ENCODE measurements around the gene EPG5. TPM values are rescaled to one million over a fixed set of nuclear protein-coding genes. Genes with fewer than 3 reads are reported as not detected.

EPG5 gene, protein sequence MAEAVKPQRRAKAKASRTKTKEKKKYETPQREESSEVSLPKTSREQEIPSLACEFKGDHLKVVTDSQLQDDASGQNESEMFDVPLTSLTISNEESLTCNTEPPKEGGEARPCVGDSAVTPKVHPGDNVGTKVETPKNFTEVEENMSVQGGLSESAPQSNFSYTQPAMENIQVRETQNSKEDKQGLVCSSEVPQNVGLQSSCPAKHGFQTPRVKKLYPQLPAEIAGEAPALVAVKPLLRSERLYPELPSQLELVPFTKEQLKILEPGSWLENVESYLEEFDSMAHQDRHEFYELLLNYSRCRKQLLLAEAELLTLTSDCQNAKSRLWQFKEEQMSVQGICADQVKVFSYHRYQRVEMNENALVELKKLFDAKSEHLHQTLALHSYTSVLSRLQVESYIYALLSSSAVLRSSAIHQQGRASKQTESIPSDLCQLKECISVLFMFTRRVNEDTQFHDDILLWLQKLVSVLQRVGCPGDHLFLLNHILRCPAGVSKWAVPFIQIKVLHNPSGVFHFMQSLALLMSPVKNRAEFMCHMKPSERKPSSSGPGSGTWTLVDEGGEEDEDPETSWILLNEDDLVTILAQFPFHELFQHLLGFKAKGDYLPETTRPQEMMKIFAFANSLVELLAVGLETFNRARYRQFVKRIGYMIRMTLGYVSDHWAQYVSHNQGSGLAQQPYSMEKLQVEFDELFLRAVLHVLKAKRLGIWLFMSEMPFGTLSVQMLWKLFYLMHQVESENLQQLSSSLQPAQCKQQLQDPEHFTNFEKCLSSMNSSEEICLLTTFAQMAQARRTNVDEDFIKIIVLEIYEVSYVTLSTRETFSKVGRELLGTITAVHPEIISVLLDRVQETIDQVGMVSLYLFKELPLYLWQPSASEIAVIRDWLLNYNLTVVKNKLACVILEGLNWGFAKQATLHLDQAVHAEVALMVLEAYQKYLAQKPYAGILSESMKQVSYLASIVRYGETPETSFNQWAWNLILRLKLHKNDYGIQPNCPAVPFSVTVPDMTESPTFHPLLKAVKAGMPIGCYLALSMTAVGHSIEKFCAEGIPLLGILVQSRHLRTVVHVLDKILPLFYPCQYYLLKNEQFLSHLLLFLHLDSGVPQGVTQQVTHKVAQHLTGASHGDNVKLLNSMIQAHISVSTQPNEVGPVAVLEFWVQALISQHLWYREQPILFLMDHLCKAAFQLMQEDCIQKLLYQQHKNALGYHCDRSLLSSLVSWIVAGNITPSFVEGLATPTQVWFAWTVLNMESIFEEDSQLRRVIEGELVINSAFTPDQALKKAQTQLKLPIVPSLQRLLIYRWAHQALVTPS (N-terminal part only)
- polyA plus RNA-seq (2011; rRNA removed) (10.7 and 12.7 TPM in 2 replicates), polyA plus RNA-seq (2017; fragmentation: RNase III; extraction: RNeasy Plus Mini Kit Qiagen cat#74134 plus additional on column Dnase treatment) (3.6 to 3.8 TPM (median 3.7 TPM) in 3 replicates), polyA minus RNA-seq (2011; rRNA and poly(A)+ RNA removed) (38.5 and 48.5 TPM in 2 replicates)
- polyA plus RNA-seq (2012; cell fraction: cytosol; rRNA removed), result 2.3 and 3.4 TPM in 2 replicates
- polyA plus RNA-seq (2012; cell fraction: nucleus; rRNA removed), result 6.0 and 8.2 TPM in 2 replicates

GRCh38 chr18:45967007-45967706 lies at the start of gene EPG5:
TSS of gene EPG5 (minus strand) at chr18:45967329. CDS start at chr18:45967239, 90 bp downstream.
- Histone ChIP-seq H3K4me3 (peak within 1 kb of the TSS; percentile 83), H3K9me3 (no peaks in the 10 kb centered on the region), H3K27ac (peak within 1 kb of the TSS; percentile 66 to 90), H3K4me1 (no peaks in the 10 kb centered on the region), H3K4me2 (peak within 1 kb of the TSS; percentile 94)
- CTCF ChIA-PET, result no interaction called here
- 0% methylated on average over 30 of the region's 50 CpGs for WGBS (ENCODE audit: missing lambda C conversion rate)
- TF ChIP-seq HOXB13 (CRISPR knock-in tag; IDR thresholded peaks at IDR 0.05; ENCODE audit: low read depth) (no peak), NR3C1 (IDR thresholded peaks at IDR 0.05) (no peak), HOXB5 (CRISPR knock-in tag; IDR thresholded peaks at IDR 0.05) (no peak), FOXS1 (CRISPR knock-in tag; IDR thresholded peaks at IDR 0.05) (no peak), POLR2A (IDR thresholded peaks at IDR 0.05; ENCODE audit: low read length) (peak; percentile 48), BHLHE40 (IDR thresholded peaks at IDR 0.05; ENCODE audit: low read depth, low read length) (no peak), JUN (IDR thresholded peaks at IDR 0.05) (peak in 1 of 2 experiments; percentile 45; a peak in 1 of 5 replicates), KDM5A (IDR thresholded peaks at IDR 0.05) (peak; percentile 79; the same call in 1 of the 2 replicates), TFCP2L1 (CRISPR knock-in tag; IDR thresholded peaks at IDR 0.05) (no peak), USF2 (IDR thresholded peaks at IDR 0.05) (peak; percentile 76), PHF8 (IDR thresholded peaks at IDR 0.05; ENCODE audit: borderline replicate concordance, low read depth) (peak; percentile 27; the same call in 1 of the 2 replicates), BCL3 (IDR thresholded peaks at IDR 0.05) (0 out of 3 replicates have a peak, but pooled peaks have one; percentile 33)
- TF ChIP-seq, protein P1, sequence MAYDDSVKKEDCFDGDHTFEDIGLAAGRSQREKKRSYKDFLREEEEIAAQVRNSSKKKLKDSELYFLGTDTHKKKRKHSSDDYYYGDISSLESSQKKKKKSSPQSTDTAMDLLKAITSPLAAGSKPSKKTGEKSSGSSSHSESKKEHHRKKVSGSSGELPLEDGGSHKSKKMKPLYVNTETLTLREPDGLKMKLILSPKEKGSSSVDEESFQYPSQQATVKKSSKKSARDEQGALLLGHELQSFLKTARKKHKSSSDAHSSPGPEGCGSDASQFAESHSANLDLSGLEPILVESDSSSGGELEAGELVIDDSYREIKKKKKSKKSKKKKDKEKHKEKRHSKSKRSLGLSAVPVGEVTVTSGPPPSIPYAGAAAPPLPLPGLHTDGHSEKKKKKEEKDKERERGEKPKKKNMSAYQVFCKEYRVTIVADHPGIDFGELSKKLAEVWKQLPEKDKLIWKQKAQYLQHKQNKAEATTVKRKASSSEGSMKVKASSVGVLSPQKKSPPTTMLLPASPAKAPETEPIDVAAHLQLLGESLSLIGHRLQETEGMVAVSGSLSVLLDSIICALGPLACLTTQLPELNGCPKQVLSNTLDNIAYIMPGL (CRISPR knock-in tag; IDR thresholded peaks at IDR 0.05; ENCODE audit: borderline replicate concordance), result no peak
- TF ChIP-seq, protein P2, sequence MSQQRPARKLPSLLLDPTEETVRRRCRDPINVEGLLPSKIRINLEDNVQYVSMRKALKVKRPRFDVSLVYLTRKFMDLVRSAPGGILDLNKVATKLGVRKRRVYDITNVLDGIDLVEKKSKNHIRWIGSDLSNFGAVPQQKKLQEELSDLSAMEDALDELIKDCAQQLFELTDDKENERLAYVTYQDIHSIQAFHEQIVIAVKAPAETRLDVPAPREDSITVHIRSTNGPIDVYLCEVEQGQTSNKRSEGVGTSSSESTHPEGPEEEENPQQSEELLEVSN (IDR thresholded peaks at IDR 0.05; ENCODE audit: borderline replicate concordance, low read depth), result no peak
- TF ChIP-seq, protein P3, sequence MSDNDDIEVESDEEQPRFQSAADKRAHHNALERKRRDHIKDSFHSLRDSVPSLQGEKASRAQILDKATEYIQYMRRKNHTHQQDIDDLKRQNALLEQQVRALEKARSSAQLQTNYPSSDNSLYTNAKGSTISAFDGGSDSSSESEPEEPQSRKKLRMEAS (IDR thresholded peaks at IDR 0.05), result peak; percentile 66
- FAIRE-seq, result no peak
- POLR2A ChIA-PET, result no interaction called here
- DNase-seq (ENCODE audit: low read depth in 1 of 2, low spot score in 1 of 2), result peak; percentile 74 to 94
- peak; percentile 99 for ATAC-seq

All from A549 (cell line).